ENCODE data around the gene RFLNA.

GRCh38 chr12:124304314-124304790, 9.5 kb downstream of the RFLNA start:
- TF ChIP-seq, protein P1, sequence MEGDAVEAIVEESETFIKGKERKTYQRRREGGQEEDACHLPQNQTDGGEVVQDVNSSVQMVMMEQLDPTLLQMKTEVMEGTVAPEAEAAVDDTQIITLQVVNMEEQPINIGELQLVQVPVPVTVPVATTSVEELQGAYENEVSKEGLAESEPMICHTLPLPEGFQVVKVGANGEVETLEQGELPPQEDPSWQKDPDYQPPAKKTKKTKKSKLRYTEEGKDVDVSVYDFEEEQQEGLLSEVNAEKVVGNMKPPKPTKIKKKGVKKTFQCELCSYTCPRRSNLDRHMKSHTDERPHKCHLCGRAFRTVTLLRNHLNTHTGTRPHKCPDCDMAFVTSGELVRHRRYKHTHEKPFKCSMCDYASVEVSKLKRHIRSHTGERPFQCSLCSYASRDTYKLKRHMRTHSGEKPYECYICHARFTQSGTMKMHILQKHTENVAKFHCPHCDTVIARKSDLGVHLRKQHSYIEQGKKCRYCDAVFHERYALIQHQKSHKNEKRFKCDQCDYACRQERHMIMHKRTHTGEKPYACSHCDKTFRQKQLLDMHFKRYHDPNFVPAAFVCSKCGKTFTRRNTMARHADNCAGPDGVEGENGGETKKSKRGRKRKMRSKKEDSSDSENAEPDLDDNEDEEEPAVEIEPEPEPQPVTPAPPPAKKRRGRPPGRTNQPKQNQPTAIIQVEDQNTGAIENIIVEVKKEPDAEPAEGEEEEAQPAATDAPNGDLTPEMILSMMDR (conservative IDR thresholded peaks at IDR 0.05; ENCODE audit: low read length) = no peak
- no peak for TF ChIP-seq EZH2phosphoT487 (IDR thresholded peaks at IDR 0.05; ENCODE audit: borderline replicate concordance)
